ENCODE results near the gene MYL5. TPM values are rescaled to one million over a fixed set of nuclear protein-coding genes. Genes with fewer than 3 reads are reported as not detected.
"Not testable (repeated sequence)": the region's sequence is repeated elsewhere in the genome, so short reads cannot be mapped to it uniquely, and the experiment has no call there.

Gene MYL5
- polyA plus RNA-seq, 1 donor from 2014 or later: 15.1 TPM

GRCh38 chr4:705278-706082 lies 31.1 kb downstream of the MYL5 start, which contains the start of gene PCGF3:
PCGF3 (plus strand) TSS chr4:705832; CDS start chr4:733681, 27,849 bp downstream.
- Histone ChIP-seq H3K9me3 (ENCODE audit: low read length) (no peaks in the 10 kb centered on the region), H3K4me2 (ENCODE audit: low read length) (peak within 1 kb of the TSS; percentile 30), H3K79me2 (replicated peaks; ENCODE audit: insufficient read depth, low read length) (peaks cover 40% of the 10 kb centered on the region), H3K36me3 (ENCODE audit: insufficient read depth, low read length) (no peaks in the 10 kb centered on the region), H3K27ac (ENCODE audit: low read length) (peak within 1 kb of the TSS; percentile 72), H3F3A (ENCODE audit: insufficient read depth, low read length, poor library complexity, severe bottlenecking) (peaks cover 6% of the 10 kb centered on the region), H3K9ac (ENCODE audit: low read length) (peak within 1 kb of the TSS; percentile 99), H4K20me1 (ENCODE audit: insufficient read depth) (peaks cover 7% of the 10 kb centered on the region), H3K27me3 (ENCODE audit: insufficient read depth, low read depth, low read length) (no peaks in the 10 kb centered on the region), H3K4me3 (ENCODE audit: low read length) (peak within 1 kb of the TSS; percentile 80), H3K9me2 (ENCODE audit: insufficient read depth, low read length) (no peaks in the 10 kb centered on the region), H2AFZ (ENCODE audit: low read depth, low read length) (peak within 1 kb of the TSS; percentile 65)
- no peak for TF ChIP-seq EZH2 (IDR thresholded peaks at IDR 0.05; ENCODE audit: borderline replicate concordance, insufficient read depth, low read length, poor library complexity, severe bottlenecking)
- peak; percentile 32 for TF ChIP-seq REST (IDR thresholded peaks at IDR 0.05; ENCODE audit: borderline replicate concordance)
- no peak for TF ChIP-seq TAF1 (IDR thresholded peaks at IDR 0.05; ENCODE audit: low read depth)
- TF ChIP-seq POLR2AphosphoS5 (IDR thresholded peaks at IDR 0.05): peak; percentile 77
- no peak for TF ChIP-seq CTCF (IDR thresholded peaks at IDR 0.05; ENCODE audit: poor library complexity, severe bottlenecking)
- TF ChIP-seq SMC3 (conservative IDR thresholded peaks at IDR 0.05; ENCODE audit: poor library complexity): peak; percentile 32
- TF ChIP-seq RAD21 (conservative IDR thresholded peaks at IDR 0.05): peak; percentile 37
- TF ChIP-seq EP300 (conservative IDR thresholded peaks at IDR 0.05; ENCODE audit: poor library complexity, severe bottlenecking): peak; percentile 30
- peak; percentile 67 for TF ChIP-seq MXI1 (conservative IDR thresholded peaks at IDR 0.05; ENCODE audit: poor library complexity, severe bottlenecking)

GRCh38 chr4:706083-706633 lies 31.8 kb downstream of the MYL5 start:
- Histone ChIP-seq H4K20me1 (ENCODE audit: insufficient read depth) (peaks cover 10% of the 10 kb centered on the region), H2AFZ (ENCODE audit: low read depth, low read length) (peak overlapping the region; percentile 65), H3K4me2 (ENCODE audit: low read length) (peak overlapping the region; percentile 30), H3K9ac (ENCODE audit: low read length) (peak overlapping the region; percentile 99), H3K27ac (ENCODE audit: low read length) (peak overlapping the region; percentile 72), H3K79me2 (replicated peaks; ENCODE audit: insufficient read depth, low read length) (peaks cover 47% of the 10 kb centered on the region), H3K4me3 (ENCODE audit: low read length) (peak overlapping the region; percentile 80)
- not testable (repeated sequence) for H3F3A ChIP-seq (ENCODE audit: insufficient read depth, low read length, poor library complexity, severe bottlenecking); H3K9me3 ChIP-seq (ENCODE audit: low read length); H3K36me3 ChIP-seq (ENCODE audit: insufficient read depth, low read length); H3K27me3 ChIP-seq (ENCODE audit: insufficient read depth, low read depth, low read length); H3K9me2 ChIP-seq (ENCODE audit: insufficient read depth, low read length)

Data from neural cell (in vitro differentiated cells).